HFF-Myc (cell line): ENCODE measurements around the gene GRIA1.

ENCODE experiments used
- DNase-seq: peaks from one replicate; pipeline ENCODE4 v3.0.0-alpha.2; 2011; ENCODE audit warnings: low read depth; ENCODE audit errors: extremely low read depth
- H3K4me3 ChIP-seq: replicated peaks from 2 replicates; pipeline ENCODE4 v1.5.1; 2011; ENCODE audit warnings: low read depth, mild to moderate bottlenecking, control low read depth, low read length
- TF ChIP-seq, protein P1 (sequence below): IDR thresholded peaks from 2 replicates; pipeline ENCODE4 v1.5.1; 2012; ENCODE audit warnings: mild to moderate bottlenecking, low read depth, low read length, control low read depth; ENCODE audit errors: missing control alignments

The GRIA1 gene

DNA sequence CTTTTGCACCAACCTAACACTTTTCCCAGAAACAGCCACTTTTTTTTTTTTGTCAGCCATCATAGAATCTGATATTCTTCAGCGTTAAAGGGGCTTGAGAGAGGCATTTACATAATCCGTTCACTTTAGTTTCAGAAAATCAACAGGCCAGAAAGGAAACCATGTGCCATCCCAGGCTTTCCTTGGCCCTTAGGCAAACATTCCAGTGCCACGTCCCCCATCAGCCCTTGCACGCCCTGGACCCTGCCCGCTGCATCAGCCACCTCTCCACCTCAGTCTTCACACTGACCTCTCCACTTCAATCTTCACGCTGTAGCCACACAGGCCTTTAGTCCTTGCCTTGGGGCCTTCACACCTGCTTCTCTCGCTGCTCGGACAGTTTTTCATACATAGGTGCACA lies 123.2 kb downstream of the GRIA1 start:
- TF ChIP-seq, protein P1, sequence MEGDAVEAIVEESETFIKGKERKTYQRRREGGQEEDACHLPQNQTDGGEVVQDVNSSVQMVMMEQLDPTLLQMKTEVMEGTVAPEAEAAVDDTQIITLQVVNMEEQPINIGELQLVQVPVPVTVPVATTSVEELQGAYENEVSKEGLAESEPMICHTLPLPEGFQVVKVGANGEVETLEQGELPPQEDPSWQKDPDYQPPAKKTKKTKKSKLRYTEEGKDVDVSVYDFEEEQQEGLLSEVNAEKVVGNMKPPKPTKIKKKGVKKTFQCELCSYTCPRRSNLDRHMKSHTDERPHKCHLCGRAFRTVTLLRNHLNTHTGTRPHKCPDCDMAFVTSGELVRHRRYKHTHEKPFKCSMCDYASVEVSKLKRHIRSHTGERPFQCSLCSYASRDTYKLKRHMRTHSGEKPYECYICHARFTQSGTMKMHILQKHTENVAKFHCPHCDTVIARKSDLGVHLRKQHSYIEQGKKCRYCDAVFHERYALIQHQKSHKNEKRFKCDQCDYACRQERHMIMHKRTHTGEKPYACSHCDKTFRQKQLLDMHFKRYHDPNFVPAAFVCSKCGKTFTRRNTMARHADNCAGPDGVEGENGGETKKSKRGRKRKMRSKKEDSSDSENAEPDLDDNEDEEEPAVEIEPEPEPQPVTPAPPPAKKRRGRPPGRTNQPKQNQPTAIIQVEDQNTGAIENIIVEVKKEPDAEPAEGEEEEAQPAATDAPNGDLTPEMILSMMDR, result no peak
- no peak overlapping the region for H3K4me3 ChIP-seq
- no peak for DNase-seq

DNA sequence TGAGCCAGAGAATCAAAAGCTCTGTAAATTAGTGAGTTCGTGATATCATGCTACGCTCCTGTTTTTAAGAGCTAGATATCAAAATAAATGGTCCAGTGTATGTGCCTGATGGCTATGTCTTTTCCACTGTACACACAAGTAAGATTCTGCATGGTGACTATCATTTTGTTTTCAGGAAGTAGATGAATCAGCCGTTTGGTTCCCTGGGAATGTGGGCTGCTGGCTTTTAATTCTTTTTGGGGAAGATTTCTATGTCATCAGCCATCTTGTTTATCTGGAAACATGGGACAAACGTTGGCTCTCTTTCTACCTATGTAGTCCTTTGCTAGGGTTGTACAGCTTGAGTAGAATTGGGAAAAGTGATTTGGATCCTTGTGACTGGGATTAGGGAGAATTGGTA lies 126.7 kb downstream of the GRIA1 start:
- no peak for DNase-seq
- H3K4me3 ChIP-seq, result no peak overlapping the region
- TF ChIP-seq, protein P1, result no peak

DNA sequence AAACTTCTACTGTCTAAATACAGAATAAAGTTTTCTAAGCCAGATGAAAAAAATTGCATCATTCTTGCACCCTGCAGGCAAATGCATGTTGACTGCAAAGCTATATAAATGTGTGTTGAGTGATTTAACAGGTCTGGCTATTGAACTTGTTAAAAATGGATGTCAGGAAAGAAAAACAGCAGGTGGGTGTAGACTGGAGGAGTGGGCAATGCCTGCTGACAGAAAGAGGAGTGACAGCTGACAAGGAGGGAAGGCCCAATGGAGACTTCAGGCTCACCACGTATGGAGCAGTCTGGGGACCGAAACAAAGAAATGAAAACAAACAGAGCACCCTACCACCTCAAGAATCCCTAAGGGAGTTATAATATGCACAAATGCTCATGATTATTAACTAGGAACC lies 127.8 kb downstream of the GRIA1 start:
- DNase-seq, result no peak
- no peak overlapping the region for H3K4me3 ChIP-seq
- TF ChIP-seq, protein P1, result no peak

DNA sequence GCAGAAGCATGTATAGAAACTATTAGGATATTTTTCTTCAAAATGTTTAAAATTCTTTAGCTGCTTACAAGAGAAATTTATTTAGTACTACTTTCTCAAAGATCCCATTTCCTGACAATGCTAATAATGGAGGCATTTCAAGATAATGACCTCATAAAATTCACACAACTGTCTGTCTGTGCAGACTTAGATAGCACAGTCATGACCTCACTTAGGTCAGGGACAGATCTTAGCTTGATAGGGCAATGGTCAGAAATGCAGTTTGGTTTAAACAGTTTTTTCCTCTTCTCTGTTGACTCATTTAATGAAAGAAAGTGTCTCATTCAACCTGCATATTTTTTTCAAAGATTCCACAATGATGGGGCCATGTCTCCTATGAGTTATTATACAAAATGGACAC lies 128.4 kb downstream of the GRIA1 start:
- no peak for DNase-seq
- TF ChIP-seq, protein P1, result no peak
- no peak overlapping the region for H3K4me3 ChIP-seq

DNA sequence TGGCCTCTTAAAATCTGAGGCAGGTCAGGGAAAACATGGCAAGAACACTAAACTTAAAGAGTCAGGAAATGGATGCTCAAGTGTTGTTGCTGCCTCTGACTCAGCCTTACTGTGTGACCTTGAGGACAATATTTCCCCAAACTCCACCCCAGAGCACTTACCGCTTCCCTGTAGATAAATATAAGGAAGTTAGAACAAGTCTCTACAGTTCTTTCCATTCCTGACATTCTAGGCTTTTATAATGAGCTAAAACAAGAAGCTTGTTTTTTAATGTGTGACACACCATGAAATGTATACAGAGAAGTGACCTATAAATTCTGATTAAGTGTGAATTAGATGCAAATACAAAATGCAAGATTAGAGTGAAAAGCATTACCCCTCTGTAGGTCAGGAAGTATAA lies 129.3 kb downstream of the GRIA1 start:
- DNase-seq, result no peak
- no peak overlapping the region for H3K4me3 ChIP-seq
- TF ChIP-seq, protein P1, result no peak

DNA sequence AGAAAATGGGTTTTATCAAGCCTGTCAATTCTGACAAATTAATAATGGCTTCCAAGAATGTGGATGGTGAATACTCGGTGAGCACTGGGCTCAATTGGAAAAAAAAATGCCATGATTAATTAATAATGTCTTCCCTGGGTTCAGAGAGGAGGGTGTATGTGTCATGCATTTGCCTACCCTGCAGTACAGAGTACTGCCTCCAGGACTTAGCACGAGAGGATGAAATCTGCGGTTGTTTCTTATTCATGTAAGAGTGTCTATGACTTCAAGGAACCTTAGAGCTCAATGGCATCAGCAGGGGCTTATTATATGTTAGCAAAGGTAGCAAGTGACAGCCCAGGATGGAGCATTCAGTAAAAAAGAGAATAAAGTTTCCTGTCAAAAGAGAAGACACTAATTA lies 132.7 kb downstream of the GRIA1 start:
- DNase-seq, result no peak
- TF ChIP-seq, protein P1, result no peak
- no peak overlapping the region for H3K4me3 ChIP-seq

DNA sequence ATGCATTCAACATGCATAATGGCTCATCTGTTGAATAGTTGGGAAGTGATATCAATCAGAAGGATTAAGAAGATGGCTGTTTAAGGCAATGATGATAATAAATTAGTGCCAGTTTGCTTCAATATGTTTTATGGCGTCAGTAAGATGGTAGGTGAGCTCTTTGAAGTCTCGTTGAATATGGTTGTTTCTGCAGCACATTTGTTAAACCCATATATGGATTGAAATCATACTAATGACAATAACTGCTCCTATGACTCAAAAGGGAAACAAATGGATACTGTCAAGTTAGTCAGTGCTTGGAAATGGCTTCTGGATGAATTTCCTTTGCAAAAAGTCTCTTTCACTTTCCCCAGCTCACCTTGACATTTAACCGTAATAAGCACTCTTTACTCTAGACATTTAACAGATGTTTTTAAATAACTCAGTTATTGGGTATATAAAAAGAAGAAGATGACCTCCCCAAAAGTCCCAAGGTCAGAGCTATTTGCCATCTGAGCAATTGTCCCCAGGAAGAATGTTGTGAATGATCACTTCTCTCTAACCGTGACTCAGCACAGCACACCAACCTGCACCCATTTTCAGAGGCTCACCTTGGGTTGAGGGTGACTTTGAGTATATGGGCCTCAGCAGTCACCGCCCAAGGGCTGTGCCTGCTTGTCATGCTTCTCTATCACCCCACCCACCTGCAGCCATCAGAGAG lies 133.4 kb downstream of the GRIA1 start:
- TF ChIP-seq, protein P1, result no peak
- no peak overlapping the region for H3K4me3 ChIP-seq
- DNase-seq, result no peak
